RWPE2 (cell line): ENCODE measurements around the gene ESRRA.

Source experiments
- ATAC-seq: fragments of 200-7000 bp; cut with Tn5 transposase; 3 replicates; pipeline ENCODE4 v1.9.1; 2021; ENCODE audit warnings: low read depth
- DNase-seq: peaks from one replicate; pipeline ENCODE4 v3.0.0-alpha.2; 2020; ENCODE audit warnings: low spot score
- H3K27ac ChIP-seq: fragments of 450-650 bp; 2 replicates; pipeline ENCODE4 v1.5.1; 2017; ENCODE audit warnings: mild to moderate bottlenecking; ENCODE audit not compliant: poor library complexity, severe bottlenecking
- H3K27me3 ChIP-seq: fragments of 250-450 bp; sonication (Bioruptor Pico); 2 replicates; pipeline ENCODE4 v1.5.1; 2021; ENCODE audit warnings: mild to moderate bottlenecking, moderate library complexity; ENCODE audit not compliant: insufficient read depth, poor library complexity, severe bottlenecking
- H3K36me3 ChIP-seq: fragments of 250-450 bp; sonication (Bioruptor Pico); 2 replicates; pipeline ENCODE4 v1.5.1; 2020; ENCODE audit warnings: low read depth, mild to moderate bottlenecking, moderate library complexity
- H3K4me1 ChIP-seq: fragments of 250-450 bp; sonication (Bioruptor Pico); 2 replicates; pipeline ENCODE4 v1.5.1; 2021; ENCODE audit warnings: mild to moderate bottlenecking, moderate library complexity; ENCODE audit not compliant: insufficient read depth, poor library complexity, severe bottlenecking
- H3K4me3 ChIP-seq: fragments of 250-450 bp; sonication (Bioruptor Pico); 2 replicates; pipeline ENCODE4 v1.5.1; 2021; ENCODE audit warnings: mild to moderate bottlenecking, moderate library complexity; ENCODE audit not compliant: severe bottlenecking
- H3K9me3 ChIP-seq: fragments of 250-450 bp; sonication (Bioruptor Pico); 2 replicates; pipeline ENCODE4 v1.5.1; 2021; ENCODE audit warnings: mild to moderate bottlenecking, moderate library complexity; ENCODE audit not compliant: severe bottlenecking
- CTCF ChIP-seq: fragments of 450-650 bp; IDR thresholded peaks from one replicate; pipeline ENCODE4 v1.5.1; 2017; ENCODE audit warnings: mild to moderate bottlenecking, moderate library complexity; ENCODE audit not compliant: poor library complexity, severe bottlenecking

ESRRA gene

DNA sequence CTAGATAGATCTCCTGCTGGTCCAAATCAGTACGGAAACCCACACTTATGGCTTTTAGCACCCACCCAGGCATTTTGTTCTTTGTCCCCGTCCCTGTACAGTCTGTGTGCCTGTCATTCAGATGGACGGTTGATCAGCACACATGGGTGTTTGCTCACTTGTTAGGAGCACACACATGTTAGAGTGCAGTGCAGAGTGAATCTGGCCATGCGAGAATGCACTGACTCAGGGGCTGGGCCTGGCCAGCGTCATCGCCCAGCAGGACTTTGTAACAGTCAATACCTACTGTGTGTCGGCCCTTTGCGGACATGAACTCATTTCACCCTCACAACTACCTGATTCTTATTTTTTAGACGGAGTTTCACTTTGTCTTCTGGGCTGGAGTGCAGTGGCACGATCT is 57.0 kb downstream of the ESRRA start:
- Histone ChIP-seq H3K36me3 (peaks cover 75% of the 10 kb centered on the region), H3K27ac (no peak overlapping the region), H3K27me3 (no peaks in the 10 kb centered on the region), H3K4me3 (no peak overlapping the region), H3K9me3 (no peaks in the 10 kb centered on the region), H3K4me1 (peaks cover 16% of the 10 kb centered on the region)
- ATAC-seq (no peak), DNase-seq (no peak)
- no peak for TF ChIP-seq CTCF

DNA sequence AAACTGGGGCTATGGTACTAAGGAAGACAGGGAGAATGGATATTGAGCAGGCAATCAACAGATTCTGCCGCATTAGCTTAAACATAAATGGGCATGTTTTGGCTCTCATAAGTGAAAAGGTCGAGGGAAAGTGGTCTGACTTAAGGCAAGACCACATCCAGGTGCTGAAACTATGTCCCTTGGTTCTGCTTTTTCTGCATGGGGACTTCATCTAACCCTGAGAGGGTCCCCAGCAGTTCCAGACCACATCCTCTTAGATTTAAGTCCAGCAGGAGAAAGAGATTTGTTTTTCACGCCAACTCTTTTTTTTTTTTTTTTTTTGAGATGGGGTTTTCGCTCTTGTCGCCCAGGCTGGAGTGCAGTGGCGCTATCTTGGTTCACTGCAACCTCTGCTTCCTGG is 59.1 kb downstream of the ESRRA start:
- Histone ChIP-seq H3K27me3 (no peaks in the 10 kb centered on the region), H3K9me3 (no peaks in the 10 kb centered on the region), H3K4me3 (no peak overlapping the region), H3K36me3 (peaks cover 96% of the 10 kb centered on the region), H3K27ac (no peak overlapping the region), H3K4me1 (peaks cover 3% of the 10 kb centered on the region)
- DNase-seq, result no peak
- TF ChIP-seq CTCF, result no peak
- no peak for ATAC-seq

DNA sequence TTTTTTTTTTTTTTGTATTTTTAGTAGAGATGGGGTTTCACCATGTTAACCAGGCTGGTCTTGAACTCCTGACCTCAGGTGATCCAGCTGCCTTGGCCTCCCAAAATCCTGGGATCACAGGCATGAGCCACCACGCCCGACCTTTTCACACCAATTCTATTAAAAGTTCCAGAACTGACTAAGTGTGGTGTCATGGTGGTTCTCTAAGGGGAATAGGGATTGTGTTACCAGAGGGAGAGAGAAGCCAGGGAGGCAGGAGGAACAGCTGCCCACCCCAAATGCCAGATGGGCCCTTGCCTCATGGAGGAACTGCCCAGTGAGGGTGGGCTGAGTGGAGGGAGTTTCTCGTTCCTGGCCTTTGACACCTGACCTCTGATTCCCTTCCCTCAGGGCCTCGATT is 59.6 kb downstream of the ESRRA start:
- Histone ChIP-seq H3K9me3 (no peaks in the 10 kb centered on the region), H3K27me3 (no peaks in the 10 kb centered on the region), H3K27ac (no peak overlapping the region), H3K4me3 (no peak overlapping the region), H3K4me1 (peaks cover 3% of the 10 kb centered on the region), H3K36me3 (peaks cover 100% of the 10 kb centered on the region)
- ATAC-seq, result no peak
- TF ChIP-seq CTCF, result no peak
- no peak for DNase-seq
